HG03135 (cell line): ENCODE measurements around the gene IQCC.

Source experiments
- ATAC-seq: cut with Tn5 transposase; IDR thresholded peaks from one replicate; pipeline ENCODE4 v1.9.1; 2021; ENCODE audit warnings: mild to moderate bottlenecking, moderate library complexity; ENCODE audit not compliant: unreplicated experiment

Gene IQCC

GRCh38 chr1:32221980-32222755 lies 16.7 kb downstream of the IQCC start, which contains the start of the genes EIF3I and TMEM234:
Gene EIF3I (plus strand): TSS chr1:32222407. CDS start chr1:32222442, 35 bp downstream.
Gene TMEM234 (minus strand): TSS chr1:32222353. CDS start chr1:32222322, 31 bp downstream.
- ATAC-seq = peak; percentile 89

GRCh38 chr1:32223683-32224082 lies 18.2 kb downstream of the IQCC start:
- no peak for ATAC-seq

- ATAC-seq = no peak
These were observed 18.8 kb downstream of the IQCC start for GRCh38 chr1:32224285-32224684.

GRCh38 chr1:32228771-32229170 lies 23.3 kb downstream of the IQCC start:
- ATAC-seq = no peak

- ATAC-seq = no peak
These were observed 26.5 kb downstream of the IQCC start for GRCh38 chr1:32231843-32232432.

GRCh38 chr1:32232558-32233304 lies 27.3 kb downstream of the IQCC start:
- ATAC-seq = no peak

- ATAC-seq = no peak
These were observed 29.3 kb downstream of the IQCC start for GRCh38 chr1:32234792-32235191.

GRCh38 chr1:32239337-32239736 lies 33.9 kb downstream of the IQCC start:
- ATAC-seq = no peak

GRCh38 chr1:32239790-32240139 lies 34.3 kb downstream of the IQCC start:
- ATAC-seq = no peak

- no peak for ATAC-seq
These were observed 34.9 kb downstream of the IQCC start for GRCh38 chr1:32240140-32240951.

GRCh38 chr1:32241001-32241763 lies 35.7 kb downstream of the IQCC start:
- no peak for ATAC-seq

GRCh38 chr1:32242341-32242851 lies 36.9 kb downstream of the IQCC start:
- no peak for ATAC-seq

GRCh38 chr1:32246888-32247273 lies 41.4 kb downstream of the IQCC start, which contains the start of gene FAM167B:
Gene FAM167B (plus strand): TSS chr1:32247222. CDS start chr1:32247422, 200 bp downstream.
- no peak for ATAC-seq

GRCh38 chr1:32247452-32247851 lies 42.0 kb downstream of the IQCC start:
- no peak for ATAC-seq

GRCh38 chr1:32247983-32248889 lies 42.8 kb downstream of the IQCC start:
- no peak for ATAC-seq

GRCh38 chr1:32249831-32250525 lies 44.5 kb downstream of the IQCC start:
- peak; percentile 62 for ATAC-seq

- ATAC-seq = no peak
These were observed 45.6 kb downstream of the IQCC start, which contains the start of gene LCK for GRCh38 chr1:32250893-32251716. Gene LCK (plus strand): TSS chr1:32251265. CDS start chr1:32274330, 23,065 bp downstream.
